Measurements from ENCODE around the gene PKDCC.
"Not testable (repeated sequence)": the region's sequence is repeated elsewhere in the genome, so short reads cannot be mapped to it uniquely, and the experiment has no call there.

PKDCC gene

GRCh38 chr2:42030829-42031228, 17.0 kb upstream of the PKDCC start:
- DNase-seq, result no peak

DNA sequence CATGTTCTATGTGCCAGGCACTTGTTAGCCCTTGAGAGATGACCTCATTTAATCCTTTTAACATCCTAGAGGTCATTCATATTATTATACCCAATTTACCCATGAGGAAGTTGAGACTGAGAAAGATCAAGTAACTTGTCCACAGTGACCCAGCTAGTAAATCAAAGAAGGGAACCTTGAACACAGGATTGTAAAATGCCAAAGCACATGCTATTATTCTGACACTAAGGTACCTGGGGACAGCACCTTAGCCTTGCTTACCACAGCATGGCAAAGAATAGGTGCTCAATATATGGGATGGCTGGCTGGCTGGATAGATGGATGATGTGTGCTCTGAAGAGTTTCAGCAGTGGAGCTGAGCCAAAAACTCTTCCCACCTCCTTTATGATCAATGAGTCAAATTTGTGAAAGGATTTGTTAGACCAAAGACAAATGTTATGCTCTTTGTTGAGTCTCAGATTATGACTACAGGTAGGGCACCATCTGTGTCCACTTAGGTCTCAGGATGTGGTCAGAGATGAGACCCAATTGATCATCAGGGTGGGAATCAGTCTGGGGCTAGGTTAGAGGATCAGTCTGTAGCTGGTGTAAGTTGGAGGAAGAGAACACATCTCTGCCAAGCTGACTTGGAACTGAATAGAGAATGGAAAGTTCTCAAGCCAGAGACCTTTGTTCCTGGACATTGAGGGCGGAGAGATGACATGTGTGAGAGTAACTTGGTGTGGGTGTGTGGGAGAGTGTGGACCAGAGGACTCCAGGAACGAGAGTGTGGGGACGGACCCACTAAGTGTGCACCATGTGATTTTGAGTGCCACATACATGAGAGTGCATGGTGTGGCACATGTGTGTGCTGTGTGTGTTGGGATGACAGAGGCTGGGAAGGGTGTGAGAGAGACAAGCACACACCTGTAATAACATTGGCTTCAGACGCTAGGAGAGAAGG, 16.3 kb upstream of the PKDCC start:
- DNase-seq, result no peak

GRCh38 chr2:42032224-42032620, 15.6 kb upstream of the PKDCC start:
- no peak for DNase-seq

DNA sequence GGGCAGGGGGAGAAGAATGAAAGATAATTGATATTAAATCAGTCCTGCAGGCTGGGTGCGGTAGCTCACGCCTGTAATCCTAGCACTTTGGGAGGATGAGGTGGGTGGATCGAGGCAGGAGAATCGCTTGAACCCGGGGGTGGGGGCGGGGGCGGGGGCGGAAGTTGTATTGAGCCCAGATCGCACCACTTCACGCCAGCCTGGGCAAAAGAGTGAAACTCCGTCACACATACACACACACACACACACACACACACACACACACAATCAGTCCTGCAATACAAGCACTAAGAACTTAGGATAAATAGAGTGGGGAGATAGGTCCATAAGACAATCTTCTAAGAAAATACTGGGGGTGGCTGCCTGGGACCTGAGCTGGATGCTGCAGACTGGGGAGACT, 15.1 kb upstream of the PKDCC start:
- no peak for DNase-seq

- DNase-seq, result not testable (repeated sequence)
Measured at GRCh38 chr2:42034096-42034495, 13.7 kb upstream of the PKDCC start.

GRCh38 chr2:42035241-42035640, 12.6 kb upstream of the PKDCC start:
- no peak for DNase-seq

DNA sequence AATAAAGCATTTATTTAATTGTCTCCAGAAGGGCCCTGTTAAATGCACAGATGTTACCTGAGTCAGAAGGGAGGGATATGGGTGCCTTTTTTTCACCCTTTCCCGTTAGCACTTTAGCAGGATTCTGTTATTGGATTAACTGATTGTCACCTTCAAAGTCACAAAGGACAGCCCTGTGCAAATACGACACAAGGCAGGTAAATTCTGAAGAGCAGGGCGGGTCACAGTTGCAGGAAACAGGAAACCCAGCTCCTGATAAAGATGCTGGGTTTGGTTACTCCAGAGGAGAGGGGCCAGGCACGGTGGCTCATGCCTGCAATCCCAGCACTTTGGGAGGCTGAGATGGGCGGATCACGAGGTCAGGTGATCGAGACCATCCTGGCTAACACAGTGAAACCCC, 11.4 kb upstream of the PKDCC start:
- DNase-seq, result no peak

GRCh38 chr2:42036940-42037339, 10.9 kb upstream of the PKDCC start:
- DNase-seq, result no peak

- no peak for DNase-seq
Measured at GRCh38 chr2:42040643-42041278, 7.1 kb upstream of the PKDCC start.

DNA sequence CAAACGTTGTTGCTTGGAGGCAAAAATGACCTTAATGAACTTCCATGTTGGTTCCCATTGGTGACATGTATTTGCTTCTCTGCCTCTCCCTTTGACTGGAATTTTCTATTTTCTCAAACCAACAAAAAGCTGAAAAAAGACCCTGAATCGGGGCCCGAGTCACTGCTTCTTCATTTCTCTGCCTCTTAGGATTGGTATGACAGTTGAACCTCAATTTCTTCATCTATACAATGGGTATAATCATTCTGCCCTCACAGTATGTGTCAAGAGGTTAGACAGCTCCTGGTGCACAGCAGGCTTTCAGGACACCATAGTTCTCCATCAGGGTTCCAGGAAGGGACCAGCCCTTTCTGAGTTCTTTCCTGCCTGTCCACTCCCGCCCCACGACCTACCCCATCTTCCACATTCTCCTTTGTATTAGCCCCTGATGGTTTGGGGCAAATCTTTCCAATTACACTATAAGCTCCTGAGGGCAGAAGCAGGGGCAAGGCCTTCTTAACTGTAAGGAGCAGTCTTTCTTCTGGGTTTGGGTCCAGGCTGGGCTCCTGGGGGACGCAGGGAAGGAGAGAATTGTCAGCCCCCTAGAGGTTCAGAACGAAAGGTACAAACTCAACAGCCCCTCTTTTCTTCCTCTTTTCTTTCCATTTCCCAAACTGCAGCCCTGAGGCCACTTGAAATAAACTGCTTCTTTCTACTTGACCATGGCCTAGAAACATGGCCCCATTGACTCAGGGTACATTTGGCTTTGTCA, 6.3 kb upstream of the PKDCC start:
- DNase-seq, result no peak

DNA sequence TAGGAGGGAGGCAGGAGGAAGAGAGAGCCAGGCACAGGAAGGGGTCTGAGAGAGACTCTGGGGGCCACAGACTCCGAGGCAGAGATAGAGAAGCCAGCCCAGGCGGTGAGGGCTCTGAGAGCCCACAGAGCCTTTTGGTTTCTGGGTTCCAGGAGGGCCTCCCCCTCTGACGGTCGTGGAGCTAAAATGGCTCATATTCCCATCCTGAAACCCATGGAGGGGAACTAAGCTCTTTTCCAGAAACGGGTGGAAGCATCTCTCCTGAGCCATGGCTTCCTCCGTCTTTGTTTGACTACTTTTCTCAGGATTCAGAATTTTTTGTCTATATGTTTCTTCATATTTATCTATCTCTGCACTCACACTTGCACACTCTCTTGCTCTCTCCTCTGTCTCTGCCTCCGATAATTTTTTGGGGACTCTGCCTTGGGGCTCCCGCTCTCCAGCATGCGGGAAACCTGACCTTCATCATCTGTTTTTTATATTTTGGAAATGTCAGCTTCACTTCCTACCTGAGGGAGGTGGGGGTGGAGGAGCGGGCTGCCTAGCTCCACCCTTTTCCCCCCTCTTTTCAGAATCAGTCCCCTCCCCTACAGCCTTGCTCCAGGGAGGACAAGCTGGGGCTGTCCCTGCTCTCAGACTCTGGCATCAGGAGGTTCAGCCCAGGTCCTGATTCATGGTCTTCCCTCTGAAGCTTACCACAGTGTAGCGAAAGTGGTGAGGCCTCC, 5.0 kb upstream of the PKDCC start:
- no peak for DNase-seq

DNA sequence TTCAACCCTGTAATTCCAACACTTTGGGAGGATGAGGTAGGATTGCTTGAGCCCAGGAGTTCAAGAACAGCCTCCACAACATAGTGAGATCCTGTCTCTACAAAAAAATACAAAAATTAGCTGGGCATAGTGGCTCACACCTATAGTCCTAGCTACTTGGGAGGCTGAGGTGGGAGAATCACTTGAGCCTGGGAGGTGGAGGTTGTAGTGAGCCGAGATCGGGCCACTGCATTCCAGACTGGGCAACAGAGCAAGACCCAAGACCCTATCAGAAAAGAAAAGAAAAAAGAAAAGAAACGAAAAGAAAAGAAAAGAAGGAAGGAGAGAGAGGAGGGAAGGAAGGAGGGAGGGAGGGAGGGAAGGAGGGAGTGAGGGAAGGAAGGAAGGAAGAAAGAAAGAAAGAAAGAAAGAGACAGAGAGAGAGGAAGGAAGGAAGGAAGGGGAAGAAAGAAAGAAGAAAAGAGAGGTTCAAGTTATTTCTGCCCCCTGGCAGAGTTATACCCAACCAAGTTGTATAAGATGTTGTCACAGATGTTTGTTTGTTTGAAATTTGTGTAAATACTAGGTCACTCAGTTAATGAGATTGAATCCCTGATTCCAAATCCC, 3.9 kb upstream of the PKDCC start:
- no peak for DNase-seq

GRCh38 chr2:42044939-42045338, 2.9 kb upstream of the PKDCC start:
- DNase-seq, result no peak

- no peak for DNase-seq
Measured at GRCh38 chr2:42045352-42045751, 2.5 kb upstream of the PKDCC start.

- DNase-seq, result no peak
Measured at GRCh38 chr2:42045848-42046748, 1.7 kb upstream of the PKDCC start.

DNA sequence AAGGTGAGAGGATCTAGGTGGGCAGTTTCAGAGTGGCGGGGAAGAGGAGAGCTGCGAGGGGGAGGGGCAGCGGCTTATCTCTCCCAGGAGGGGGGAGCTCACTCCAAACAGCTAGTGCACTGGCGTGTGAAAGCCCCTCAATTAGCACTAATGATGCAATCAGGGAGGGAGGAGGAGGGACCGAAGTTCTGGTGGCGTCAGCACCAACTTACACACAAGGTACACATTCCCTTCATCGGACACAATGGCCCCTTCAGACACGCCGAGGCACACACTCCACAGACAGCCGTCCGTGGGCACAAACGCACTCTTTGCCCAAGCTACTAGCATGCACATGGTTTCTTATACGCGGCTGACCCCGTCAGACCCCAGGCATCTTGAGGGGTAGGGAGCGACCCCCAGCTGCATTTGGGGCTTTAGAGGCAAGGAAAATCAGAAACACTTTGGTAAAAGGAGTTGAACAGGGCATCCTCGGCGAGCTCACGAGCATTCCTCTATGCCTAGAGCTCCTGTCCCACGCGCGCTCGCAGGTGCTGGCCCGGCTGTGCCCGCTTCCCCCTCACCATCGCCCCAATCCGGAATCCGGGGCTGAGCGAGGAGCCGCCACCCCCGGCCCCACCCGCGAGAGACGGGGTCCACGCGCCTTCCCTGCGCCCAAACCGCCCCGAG, 868 bp upstream of the PKDCC start:
- no peak for DNase-seq

GRCh38 chr2:42048299-42049220, 739 bp downstream of the PKDCC start:
- no peak for DNase-seq

- DNase-seq, result no peak
Measured at GRCh38 chr2:42049221-42050009, 1.6 kb downstream of the PKDCC start.

Data from stimulated activated naive CD4-positive, alpha-beta T cell treated with Interleukin-2 at 50 U/mL for 16 hours (primary cell).